NCI-H2196 treated with DMSO at 0.1 percent for 48 hours (cell line): Measurements from ENCODE around the gene STK11.

Experiments used
- DNase-seq: peaks from one replicate; lab custom pipeline; 2025; ENCODE audit not compliant: unreplicated experiment; lab: John Stamatoyannopoulos, UW

The STK11 gene, protein sequence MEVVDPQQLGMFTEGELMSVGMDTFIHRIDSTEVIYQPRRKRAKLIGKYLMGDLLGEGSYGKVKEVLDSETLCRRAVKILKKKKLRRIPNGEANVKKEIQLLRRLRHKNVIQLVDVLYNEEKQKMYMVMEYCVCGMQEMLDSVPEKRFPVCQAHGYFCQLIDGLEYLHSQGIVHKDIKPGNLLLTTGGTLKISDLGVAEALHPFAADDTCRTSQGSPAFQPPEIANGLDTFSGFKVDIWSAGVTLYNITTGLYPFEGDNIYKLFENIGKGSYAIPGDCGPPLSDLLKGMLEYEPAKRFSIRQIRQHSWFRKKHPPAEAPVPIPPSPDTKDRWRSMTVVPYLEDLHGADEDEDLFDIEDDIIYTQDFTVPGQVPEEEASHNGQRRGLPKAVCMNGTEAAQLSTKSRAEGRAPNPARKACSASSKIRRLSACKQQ

DNA sequence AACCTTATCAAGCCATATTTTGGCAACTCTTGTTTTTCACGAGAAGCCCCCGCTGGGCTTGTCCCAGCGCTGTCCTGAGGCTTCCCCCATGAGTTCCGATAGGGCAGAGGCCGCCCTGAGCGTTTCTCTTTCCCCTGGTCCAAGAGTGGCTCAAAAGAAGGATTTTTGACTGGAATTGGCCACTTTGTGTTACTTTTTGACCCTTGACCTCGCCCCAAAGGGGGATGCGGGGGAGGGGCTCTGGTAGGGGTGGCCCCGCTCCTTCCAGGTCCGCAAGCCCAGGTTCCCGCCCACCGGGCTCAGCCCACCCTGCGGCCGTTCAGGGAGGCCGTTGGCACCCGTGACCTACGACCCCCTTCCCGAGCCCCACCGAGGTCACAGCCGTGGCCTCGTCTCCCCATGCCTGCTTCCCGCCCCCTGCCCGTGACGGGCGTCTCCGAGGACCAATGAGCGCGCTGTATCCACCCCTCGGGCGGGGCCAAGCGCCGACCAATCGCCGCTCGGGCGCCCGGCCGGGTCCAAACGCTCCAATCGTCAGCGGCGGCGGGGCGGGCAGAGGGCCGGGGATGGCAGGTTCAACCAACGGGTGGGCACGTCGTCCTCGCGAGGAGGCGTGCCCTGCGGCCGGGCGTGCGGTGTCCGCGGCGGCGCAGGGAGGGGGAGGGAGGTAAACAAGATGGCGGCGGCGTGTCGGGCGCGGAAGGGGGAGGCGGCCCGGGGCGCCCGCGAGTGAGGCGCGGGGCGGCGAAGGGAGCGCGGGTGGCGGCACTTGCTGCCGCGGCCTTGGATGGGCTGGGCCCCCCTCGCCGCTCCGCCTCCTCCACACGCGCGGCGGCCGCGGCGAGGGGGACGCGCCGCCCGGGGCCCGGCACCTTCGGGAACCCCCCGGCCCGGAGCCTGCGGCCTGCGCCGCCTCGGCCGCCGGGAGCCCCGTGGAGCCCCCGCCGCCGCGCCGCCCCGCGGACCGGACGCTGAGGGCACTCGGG, at the start of gene STK11:
TSS of gene STK11 (plus strand) at position 665 of the 986 bp plus-strand sequence. CDS start 1,136 bp downstream, outside the sequence.
- peak; percentile 93 for DNase-seq

DNA sequence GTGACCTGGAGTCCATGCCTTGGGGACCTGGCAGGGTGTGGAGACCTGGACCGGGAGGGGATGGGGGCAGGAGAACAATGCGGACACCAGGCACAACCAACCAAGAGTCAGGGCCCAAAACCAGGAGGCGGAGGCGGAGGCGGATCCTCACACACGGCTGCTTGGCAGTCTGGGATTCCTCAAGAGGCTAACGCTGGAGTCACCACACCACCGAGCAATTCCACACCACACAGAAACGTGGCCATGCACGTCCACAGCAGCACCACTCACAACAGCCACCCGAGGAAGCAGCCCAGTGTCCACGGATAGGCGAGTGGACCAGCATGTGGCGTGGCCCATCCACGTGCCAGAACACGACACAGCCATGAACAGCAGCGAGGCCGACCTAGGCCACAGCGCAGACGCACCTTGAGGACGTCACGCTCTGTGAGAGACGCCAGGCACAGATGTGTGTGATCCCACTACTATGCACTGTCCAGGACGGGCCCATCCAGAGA, 49.2 kb upstream of the STK11 start:
- DNase-seq = no peak

DNA sequence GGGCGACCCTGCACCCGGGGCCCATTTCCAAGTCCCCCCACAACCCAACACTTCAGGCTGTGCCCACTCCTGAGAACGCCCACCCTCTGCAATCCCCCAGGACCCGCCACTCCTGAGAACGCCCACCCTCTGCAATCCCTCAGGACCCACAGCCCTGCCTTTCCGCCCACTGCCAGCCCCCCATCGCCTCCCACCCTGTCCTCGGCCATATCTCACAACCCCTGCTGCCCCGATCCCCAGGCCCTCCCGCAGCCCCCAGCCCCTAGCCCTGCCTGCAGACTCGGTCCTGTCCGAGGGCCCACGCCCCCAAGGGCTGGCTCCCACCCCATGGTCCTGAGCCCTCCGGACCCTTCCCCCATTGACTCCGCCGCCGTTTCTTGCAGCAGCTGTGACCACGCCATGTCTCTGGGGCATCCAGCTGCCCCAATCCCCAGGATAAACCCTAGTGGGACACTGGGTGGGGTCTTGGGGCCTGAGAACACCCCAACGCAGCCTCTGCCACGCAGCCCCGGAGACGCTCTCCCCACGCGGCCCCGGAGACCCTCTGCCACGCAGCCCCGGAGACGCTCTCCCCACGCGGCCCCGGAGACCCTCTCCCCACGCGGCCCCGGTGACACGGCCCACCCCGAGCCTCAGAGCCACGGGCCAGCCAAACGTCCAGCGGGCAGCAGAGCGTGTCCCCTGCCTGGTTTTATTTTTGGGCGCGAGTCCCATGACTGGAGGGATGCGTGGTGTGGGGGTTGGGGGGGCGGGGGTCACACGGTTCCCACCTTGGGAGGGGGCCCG, 48.6 kb upstream of the STK11 start:
- DNase-seq = no peak

DNA sequence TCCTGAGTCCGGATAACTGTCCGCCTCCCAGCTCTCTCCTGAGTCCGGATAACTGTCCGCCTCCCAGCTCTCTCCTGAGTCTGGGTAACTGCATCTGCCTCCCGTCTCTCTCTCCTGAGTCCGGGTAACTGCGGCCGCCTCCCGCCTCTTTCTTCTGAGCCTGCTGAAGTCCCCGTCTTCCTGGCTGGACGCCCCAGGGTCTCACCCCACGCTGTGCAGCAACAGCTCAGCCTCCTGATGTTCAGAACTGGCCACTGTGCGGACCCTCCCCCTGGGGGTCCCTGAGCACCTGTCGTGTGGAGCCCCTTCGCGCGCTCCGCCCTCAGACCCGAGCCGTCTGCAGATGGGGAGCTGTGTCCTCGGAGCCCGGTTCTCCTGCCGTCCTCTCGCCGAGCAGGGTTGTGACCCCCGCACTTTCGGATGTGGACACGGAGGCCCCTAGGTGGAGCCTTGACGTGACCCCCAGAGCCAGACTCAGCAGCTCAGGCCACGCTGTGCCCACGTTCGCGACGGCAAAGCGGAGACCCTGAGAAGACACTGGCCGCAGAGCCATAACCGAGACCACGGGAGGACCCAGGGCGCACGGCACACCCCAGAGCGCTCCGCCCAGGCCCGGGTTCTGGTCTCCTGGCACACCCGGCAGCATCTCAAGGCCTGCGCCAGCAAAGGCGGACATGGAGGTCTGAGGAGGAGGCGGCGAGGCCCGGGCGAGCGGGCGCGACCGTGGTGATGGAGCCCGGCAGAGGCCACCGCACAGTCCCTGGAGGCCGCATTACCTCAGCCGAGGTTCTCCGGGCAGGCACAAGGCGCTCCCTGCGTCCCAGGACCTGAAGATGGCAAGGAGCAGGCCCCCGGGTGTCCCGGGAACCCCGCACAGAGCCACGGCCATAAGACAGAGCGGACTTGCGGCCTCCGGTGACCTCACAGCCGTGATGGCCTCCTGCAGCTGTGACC, 47.4 kb upstream of the STK11 start:
- DNase-seq = no peak

DNA sequence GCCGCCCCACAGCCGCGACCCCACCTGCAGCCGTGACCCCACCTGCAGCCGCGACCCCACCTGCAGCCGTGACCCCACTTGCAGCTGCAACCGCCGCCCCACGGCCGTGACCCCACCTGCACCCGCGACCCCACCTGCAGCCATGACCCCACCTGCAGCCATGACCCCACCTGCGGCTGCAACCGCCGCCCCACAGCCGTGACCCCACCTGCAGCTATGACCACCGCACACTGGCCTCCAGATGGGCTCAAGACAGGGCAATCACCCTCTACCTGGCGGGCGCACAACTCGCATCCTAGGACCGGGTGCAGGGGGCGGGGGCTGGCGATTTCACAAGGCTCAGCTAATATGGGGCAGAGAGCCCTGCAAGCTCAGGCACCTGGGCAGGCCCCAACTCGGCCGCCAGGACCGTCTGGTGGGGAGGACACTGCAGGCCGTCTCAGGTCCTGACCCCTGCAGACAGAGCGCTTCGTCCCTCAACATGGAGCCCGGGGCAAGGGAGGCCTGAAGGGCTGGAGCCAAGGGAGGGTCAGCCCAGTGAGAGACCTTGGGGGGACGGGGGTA, 46.6 kb upstream of the STK11 start:
- DNase-seq = no peak

DNA sequence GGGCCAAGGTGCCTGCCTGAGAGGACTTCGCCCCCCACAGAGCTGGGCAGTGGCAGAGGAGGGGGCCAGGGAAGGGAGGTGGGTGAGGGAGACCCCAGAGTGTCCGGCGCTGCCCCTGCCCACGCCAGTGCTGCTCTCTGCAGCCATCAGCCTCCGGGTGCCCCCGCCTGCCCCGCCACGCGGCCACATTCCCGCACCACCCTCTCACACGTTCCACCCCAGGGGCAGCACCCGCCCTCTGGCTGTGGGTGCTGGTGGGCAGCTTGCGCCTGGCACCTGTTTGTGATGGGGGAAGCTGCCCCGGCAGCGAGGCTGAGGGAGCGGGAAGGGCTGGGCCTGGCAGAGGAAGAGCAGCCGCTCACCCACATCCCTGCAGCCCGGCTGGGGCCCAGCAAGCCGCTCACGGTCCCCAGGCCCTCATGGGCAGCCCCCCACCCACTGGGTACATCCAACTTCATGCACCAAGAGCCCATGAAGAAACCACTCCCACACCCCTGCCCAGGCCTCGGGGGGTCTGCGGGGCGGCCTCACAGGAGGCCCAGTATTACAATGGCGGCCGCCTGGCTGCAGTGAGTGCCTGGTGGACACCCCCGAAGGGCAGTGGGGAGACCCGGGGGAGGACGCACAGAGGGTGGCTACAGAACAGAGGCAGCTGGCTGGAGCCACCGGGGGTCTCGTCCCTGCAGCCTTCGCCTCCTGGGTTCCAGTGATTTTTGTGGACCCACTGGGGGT, 45.5 kb upstream of the STK11 start:
- no peak for DNase-seq

DNA sequence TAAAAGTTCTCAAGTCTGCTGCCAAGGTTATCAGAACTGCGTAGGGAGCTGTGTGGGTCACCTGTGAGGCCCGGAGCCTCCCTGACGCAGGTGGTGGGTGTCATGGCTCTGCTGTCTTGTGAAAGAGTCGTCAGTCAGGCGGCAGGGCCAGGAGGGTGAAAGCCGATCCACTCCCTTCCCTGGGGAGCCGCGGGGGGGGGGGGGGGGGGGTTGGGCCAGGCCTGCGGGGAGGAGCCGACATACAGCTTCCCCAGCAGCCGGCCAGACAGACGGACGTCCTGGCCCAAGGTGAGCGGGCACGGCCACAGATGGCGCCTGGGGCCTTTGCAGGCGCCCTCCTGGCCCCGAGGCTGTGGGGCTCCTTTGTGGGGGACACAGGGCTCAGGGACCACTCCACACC, 43.9 kb upstream of the STK11 start:
- peak; percentile 73 for DNase-seq

DNA sequence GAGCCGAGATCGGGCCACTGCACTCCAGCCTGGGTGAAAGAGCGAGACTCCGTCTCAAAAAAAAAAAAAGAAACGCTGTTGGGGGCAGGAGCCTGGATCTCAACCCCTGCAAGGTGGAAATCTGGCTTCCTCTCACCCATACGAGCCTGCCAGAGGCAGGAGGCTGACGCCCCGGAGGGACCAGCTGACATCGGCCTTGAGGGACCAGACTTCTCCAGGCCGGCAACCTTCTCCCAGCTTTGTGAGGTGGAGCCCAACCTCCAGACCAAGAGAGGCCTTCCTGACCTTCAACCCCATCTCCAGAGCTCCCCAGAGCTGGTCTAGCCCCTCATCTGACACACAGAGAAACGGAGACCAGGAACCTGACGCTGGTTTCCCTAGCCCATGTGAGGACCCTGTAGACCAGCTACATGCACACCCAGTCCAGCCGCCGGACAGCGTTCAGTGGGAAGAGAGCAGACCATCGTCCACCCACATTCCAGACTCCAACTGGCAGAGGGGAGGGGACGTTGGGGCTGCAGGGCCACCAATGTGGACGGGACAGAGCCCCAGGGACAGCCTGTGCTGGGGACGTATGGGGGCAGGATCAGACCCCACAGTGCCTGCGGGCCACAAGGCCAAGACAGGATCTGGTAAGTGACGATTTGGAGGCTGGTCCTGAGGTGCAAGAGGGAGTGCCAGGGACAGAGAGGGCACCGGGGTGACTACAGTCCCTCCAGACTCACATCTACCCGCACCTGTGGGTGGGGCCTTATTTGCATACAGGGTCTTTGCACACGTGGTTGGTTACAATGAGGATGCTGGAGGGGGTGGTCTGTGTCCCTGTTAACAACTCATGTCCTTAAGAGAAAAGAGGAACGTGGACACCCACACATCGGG, 42.9 kb upstream of the STK11 start:
- DNase-seq = no peak

DNA sequence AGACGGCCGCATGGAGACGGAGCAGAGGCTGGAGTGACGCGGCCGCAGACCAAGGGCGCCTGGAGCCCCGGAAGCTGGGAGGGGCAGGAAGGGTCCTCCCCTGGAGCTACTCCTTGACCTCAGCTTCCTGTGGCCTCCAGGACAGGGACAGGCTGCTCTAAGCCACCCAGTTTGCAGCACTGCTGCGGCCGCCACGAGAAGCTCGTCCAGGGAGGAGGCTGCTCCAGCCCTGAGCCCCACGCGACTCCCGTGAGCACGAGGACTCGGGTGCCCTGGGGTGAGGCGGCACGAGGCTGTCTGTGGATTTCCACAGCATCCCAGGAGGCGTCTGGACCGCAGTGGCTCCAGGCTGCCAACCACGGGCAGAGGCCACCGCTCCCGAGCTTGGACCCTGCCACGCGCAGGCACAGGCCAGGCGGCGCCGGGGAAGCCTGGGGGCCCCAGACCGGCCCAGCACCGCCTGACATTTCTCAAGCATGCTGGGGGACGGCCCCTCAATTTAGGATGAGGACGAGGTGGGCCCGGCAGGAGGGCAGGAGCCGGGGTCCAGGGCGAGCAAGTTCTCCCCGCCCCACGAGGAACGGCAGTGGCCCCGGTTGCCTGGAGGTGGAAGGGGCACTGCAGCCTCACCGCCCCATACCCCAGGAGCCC, 42.2 kb upstream of the STK11 start:
- no peak for DNase-seq

DNA sequence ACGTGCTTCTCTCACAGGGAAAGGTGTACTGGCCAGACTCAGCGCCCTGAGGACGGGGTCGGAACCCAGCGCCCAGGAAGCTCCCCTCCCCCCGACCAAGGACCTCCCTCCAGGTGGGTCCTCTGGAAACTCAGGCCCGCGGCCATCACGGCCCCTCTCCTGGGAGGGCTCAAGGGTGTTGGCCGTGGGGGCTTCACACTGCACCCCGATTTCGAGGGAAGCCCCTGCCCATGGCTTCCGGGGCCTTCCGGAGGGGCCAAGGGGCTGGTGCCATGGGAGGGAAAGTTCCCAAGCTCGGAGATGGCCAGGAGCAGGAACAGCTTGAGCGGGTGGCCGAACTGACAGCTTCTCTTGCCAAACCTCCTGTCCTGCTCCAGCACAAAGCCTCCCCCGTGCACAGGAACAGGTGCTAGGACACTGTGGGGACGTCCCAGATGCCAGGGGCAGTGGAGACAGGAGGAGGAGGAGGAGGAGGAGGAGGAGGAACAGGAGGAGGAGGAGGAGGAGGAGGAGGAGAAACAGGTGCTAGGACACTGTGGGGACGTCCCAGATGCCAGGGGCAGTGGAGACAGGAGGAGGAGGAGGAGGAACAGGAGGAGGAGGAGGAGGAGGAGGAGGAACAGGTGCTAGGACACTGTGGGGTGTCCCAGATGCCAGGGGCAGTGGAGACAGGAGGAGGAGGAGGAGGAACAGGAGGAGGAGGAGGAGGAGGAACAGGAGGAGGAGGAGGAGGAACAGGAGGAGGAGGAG, 41.5 kb upstream of the STK11 start:
- no peak for DNase-seq

DNA sequence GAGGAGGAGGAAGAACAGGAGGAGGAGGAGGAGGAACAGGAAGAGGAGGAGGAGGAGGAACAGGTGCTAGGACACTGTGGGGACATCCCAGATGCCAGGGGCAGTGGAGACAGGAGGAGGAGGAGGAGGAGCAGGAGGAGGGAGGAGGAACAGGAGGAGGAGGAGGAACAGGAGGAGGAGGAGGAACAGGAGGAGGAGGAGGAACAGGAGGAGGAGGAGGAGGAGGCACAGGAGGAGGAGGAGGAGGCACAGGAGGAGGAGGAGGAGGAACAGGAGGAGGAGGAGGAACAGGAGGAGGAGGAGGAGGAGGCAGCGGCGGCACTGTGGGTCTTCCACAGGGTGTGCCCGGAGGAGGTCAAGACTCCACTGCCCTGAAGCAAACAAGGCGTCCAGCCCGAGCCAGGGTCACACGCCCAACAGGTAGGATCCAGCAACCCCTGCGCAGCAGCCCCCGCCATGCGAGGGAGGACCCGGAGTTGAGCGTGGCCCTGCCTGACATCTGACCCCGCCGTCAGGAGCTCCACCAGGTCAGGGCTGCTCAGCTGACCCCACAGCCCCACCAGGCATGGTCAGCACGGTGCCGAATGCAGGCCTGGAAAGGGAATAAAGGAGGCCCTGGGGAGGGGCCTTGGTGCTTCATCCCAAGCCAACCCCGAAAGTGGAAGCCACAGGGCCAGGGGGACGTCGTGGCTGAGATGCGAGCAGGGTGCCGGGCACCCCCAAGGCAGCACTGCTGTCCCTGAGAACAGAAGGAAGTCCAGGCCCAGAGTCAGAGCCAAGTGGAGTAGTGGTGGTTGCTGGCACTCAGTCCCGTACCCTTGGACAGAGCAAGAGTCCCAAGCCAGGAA, 40.7 kb upstream of the STK11 start:
- no peak for DNase-seq

DNA sequence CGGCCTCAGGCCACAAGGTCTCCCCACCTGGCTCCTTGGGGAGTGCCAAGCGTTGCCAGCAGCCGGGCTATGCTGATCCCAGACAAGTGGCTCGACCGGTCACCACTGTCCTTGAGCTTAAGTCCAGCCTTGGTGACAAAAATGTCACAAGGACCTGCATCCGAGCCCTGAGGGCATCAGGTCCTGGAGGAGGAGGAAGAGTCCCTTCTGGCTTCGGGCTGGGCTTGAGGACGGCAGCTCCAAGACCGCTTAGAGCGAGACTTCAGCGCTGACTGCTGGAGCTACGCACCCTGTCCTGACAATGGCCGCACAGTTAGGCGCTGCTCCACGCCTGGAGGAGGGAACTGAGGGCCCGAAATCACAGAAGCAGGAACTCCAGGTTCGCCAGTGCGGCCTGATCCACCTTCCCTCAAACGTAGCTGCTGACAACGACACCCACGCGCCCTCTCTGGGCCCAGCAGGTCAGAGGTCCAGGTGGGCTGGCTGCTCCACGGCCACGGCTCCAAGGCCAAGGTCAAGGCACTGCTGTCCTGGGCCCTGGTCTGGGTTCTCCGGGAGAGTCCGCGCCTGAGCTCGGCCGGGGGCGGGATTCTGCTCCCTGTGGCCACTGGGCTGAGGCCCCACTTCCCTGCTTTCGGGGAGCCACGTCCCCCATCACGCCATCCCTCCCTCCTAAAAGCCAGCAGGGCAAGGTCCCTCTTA, 38.6 kb upstream of the STK11 start:
- DNase-seq = no peak

DNA sequence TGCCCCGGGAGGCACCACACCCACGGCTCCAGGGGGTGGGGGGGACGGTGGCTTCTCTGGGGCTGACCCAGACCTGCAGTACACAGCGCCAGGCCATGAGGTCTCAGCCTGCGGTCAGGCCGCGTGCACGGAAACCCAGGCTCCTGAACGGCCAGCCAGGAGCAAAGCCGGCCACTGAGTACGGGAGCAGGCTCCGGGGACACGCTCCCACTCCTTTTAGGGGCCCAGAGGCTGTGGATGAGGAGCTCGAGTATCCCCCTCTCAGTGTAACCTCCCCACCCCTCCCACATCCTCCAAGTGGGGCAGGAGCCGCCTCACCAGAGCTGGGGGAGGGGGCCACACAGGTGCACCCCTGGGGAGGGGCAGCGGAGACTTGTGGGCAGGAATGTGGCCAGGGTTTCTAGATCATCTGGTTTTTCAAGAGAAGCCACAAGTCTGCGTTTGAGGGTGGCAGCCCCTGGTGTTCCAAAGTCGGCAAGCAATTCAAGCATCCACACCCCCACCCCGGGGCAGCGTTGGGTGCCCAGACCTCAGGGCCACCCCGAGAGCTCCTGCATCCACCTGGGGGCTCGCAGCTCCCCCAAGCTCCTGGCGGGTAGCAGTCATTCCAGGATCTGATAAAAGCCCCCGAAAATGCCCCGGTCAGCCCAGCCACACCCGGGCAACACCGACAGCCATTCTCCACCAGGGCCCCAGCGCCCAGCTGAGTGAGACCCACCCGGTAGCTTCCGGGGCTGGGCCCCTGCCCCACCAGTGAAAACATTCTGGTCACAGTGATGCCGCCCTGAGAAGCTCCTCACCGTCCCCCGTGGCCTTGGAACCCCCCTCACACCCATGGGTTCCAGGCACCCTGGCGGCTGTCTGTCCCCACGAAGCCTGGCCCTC, 37.6 kb upstream of the STK11 start:
- no peak for DNase-seq
